Breast epithelium (tissue), 3 donors: Measurements from ENCODE around the gene ARHGAP26.
A peak's percentile ranks its signal among the peaks of the same experiment; 100 is the strongest.

Source experiments
- CTCF ChIP-seq, 3 donors: fragments of 450-650 bp; IDR thresholded peaks; one replicate each; pipeline ENCODE4 v1.5.1; 2016 to 2017; ENCODE audit warnings: antibody characterized with exemption in 3 of 3, mild to moderate bottlenecking in 3 of 3, moderate library complexity in 3 of 3
- POLR2AphosphoS5 ChIP-seq, 3 donors: sonication (generic); formaldehyde crosslinking; IDR thresholded peaks; one replicate each; pipeline ENCODE4 v1.6.1; 2017; ENCODE audit warnings: antibody characterized with exemption in 3 of 3

- peak in 1 of 3 donors; percentile 6 for TF ChIP-seq CTCF (IDR thresholded peaks at IDR 0.05)
- no peak for TF ChIP-seq POLR2AphosphoS5 (IDR thresholded peaks at IDR 0.05)
Measured at GRCh38 chr5:143003328-143003636, 233.1 kb downstream of the ARHGAP26 start.
